ENCODE results near the gene CCDC47. TPM values are rescaled to one million over a fixed set of nuclear protein-coding genes. Genes with fewer than 3 reads are reported as not detected.

The CCDC47 gene
- total and polyA plus RNA-seq, 2 of the 13 experiments (the other 11 are each of a cell fraction or from before 2014, with no cell fraction given): 59.3 to 99.5 TPM

GRCh38 chr17:63773272-63774140, at the start of gene CCDC47 (continued):
- TF ChIP-seq, protein P1, sequence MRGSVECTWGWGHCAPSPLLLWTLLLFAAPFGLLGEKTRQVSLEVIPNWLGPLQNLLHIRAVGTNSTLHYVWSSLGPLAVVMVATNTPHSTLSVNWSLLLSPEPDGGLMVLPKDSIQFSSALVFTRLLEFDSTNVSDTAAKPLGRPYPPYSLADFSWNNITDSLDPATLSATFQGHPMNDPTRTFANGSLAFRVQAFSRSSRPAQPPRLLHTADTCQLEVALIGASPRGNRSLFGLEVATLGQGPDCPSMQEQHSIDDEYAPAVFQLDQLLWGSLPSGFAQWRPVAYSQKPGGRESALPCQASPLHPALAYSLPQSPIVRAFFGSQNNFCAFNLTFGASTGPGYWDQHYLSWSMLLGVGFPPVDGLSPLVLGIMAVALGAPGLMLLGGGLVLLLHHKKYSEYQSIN (CRISPR knock-in tag; IDR thresholded peaks at IDR 0.05; ENCODE audit: borderline replicate concordance): no peak
- no peak; the same call in 1 of the 2 replicates for TF ChIP-seq ZNF674 (CRISPR knock-in tag; IDR thresholded peaks at IDR 0.05; ENCODE audit: low read depth)
- peak; percentile 100 for TF ChIP-seq HNRNPLL (IDR thresholded peaks at IDR 0.05; ENCODE audit: low read depth, low read length, poor library complexity, severe bottlenecking)
- no peak for TF ChIP-seq PAF1 (CRISPR knock-in tag; IDR thresholded peaks at IDR 0.05)
- peak; percentile 97; the same call in 1 of the 2 replicates for TF ChIP-seq PAWR (CRISPR knock-in tag; IDR thresholded peaks at IDR 0.05; ENCODE audit: borderline replicate concordance)
- TF ChIP-seq, protein P2, sequence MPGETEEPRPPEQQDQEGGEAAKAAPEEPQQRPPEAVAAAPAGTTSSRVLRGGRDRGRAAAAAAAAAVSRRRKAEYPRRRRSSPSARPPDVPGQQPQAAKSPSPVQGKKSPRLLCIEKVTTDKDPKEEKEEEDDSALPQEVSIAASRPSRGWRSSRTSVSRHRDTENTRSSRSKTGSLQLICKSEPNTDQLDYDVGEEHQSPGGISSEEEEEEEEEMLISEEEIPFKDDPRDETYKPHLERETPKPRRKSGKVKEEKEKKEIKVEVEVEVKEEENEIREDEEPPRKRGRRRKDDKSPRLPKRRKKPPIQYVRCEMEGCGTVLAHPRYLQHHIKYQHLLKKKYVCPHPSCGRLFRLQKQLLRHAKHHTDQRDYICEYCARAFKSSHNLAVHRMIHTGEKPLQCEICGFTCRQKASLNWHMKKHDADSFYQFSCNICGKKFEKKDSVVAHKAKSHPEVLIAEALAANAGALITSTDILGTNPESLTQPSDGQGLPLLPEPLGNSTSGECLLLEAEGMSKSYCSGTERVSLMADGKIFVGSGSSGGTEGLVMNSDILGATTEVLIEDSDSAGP (CRISPR knock-in tag; IDR thresholded peaks at IDR 0.05; ENCODE audit: borderline replicate concordance): peak; percentile 99
- peak; percentile 31; the same call in 1 of the 2 replicates for TF ChIP-seq BRCA1 (CRISPR knock-in tag; IDR thresholded peaks at IDR 0.05)
- TF ChIP-seq, protein P3, sequence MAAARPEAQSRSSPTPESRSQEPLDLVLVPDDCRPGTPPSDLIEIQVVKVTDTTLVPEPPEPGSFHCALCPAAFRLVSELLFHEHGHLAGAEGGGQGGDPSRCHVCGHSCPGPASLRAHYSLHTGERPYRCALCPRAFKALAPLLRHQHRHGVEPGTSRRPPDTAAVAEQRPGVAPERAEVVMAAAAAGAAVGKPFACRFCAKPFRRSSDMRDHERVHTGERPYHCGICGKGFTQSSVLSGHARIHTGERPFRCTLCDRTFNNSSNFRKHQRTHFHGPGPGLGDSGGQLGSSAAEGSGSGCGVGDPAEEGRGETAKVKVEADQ (CRISPR knock-in tag; IDR thresholded peaks at IDR 0.05; ENCODE audit: borderline replicate concordance): peak; percentile 95
- peak; percentile 99; the same call in 1 of the 2 replicates for TF ChIP-seq ZNF224 (CRISPR knock-in tag; IDR thresholded peaks at IDR 0.05)
- peak; percentile 77; the same call in 1 of the 2 replicates for TF ChIP-seq CENPT (CRISPR knock-in tag; IDR thresholded peaks at IDR 0.05; ENCODE audit: low read depth)
- peak; percentile 99 for TF ChIP-seq ZMAT3 (CRISPR knock-in tag; conservative IDR thresholded peaks at IDR 0.05)
- peak; percentile 90 for TF ChIP-seq MEF2D (CRISPR knock-in tag; IDR thresholded peaks at IDR 0.05)
- no peak for TF ChIP-seq SNAI1 (CRISPR knock-in tag; IDR thresholded peaks at IDR 0.05; ENCODE audit: borderline replicate concordance)
- TF ChIP-seq ZUFSP (CRISPR knock-in tag; IDR thresholded peaks at IDR 0.05; ENCODE audit: borderline replicate concordance): no peak
- TF ChIP-seq TAF1 (CRISPR knock-in tag; IDR thresholded peaks at IDR 0.05): peak; percentile 96
- TF ChIP-seq ZNF510 (CRISPR knock-in tag; IDR thresholded peaks at IDR 0.05; ENCODE audit: low read depth): peak; percentile 91
- 0 out of 2 replicates have a peak, but pooled peaks have one; percentile 59 for TF ChIP-seq ZNF775 (CRISPR knock-in tag; IDR thresholded peaks at IDR 0.05; ENCODE audit: borderline replicate concordance)
- TF ChIP-seq RORA (CRISPR knock-in tag; IDR thresholded peaks at IDR 0.05): no peak
- peak; percentile 100 for TF ChIP-seq ZBTB21 (CRISPR knock-in tag; IDR thresholded peaks at IDR 0.05)
- TF ChIP-seq HNF1B (CRISPR knock-in tag; IDR thresholded peaks at IDR 0.05): peak; percentile 86
- TF ChIP-seq, protein P4, sequence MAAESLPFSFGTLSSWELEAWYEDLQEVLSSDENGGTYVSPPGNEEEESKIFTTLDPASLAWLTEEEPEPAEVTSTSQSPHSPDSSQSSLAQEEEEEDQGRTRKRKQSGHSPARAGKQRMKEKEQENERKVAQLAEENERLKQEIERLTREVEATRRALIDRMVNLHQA (CRISPR knock-in tag; IDR thresholded peaks at IDR 0.05): no peak
